AG04449 (cell line): ENCODE data around the gene NSUN3.
"Not testable (repeated sequence)": the region's sequence is repeated elsewhere in the genome, so short reads cannot be mapped to it uniquely, and the experiment has no call there.

ENCODE experiments used
- CTCF ChIA-PET: fragments of 350-600 bp; formaldehyde crosslinking; extraction: SDS; loops from one replicate; lab custom pipeline; 2021; ENCODE audit warnings: antibody characterized with exemption; lab: Yijun Ruan, JAX
- POLR2A ChIA-PET: fragments of 400-600, 350-600 bp; formaldehyde crosslinking; extraction: SDS; loops from one replicate; lab custom pipeline; 2020; ENCODE audit warnings: antibody characterized with exemption, inconsistent platforms; lab: Yijun Ruan, JAX
- DNase-seq: peaks from one replicate; pipeline ENCODE4 v3.0.0-alpha.2; 2010; ENCODE audit warnings: low read depth, low spot score
- H3K4me3 ChIP-seq: 2 replicates; pipeline ENCODE4 v1.5.1; 2011; ENCODE audit warnings: low read depth, mild to moderate bottlenecking, control low read depth, low read length
- TF ChIP-seq, protein P1 (sequence below): IDR thresholded peaks from one replicate; pipeline ENCODE4 v1.5.1; 2011; ENCODE audit warnings: mild to moderate bottlenecking, moderate library complexity, low read length, control low read depth, inconsistent platforms; ENCODE audit not compliant: insufficient read depth; ENCODE audit errors: missing control alignments

Gene NSUN3

DNA sequence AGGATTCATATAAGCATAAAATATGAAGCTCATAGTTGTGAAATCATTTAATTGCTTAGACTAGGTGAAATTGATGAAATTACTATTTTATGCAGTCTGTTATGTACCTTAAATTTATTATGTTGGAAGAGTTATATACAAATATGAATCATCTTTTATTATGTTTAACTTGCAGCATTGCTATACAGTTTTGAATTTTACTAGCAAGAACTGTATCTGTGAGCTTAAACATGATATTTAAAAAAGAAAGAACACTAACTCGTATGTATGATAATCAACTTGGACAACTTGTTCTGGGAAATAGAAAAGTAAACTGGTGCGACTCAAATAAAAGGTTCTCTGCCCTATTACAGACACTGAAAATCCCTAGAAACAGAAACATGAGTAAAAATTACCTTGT lies 36.2 kb upstream of the NSUN3 start:
- no peak for DNase-seq
- TF ChIP-seq, protein P1, sequence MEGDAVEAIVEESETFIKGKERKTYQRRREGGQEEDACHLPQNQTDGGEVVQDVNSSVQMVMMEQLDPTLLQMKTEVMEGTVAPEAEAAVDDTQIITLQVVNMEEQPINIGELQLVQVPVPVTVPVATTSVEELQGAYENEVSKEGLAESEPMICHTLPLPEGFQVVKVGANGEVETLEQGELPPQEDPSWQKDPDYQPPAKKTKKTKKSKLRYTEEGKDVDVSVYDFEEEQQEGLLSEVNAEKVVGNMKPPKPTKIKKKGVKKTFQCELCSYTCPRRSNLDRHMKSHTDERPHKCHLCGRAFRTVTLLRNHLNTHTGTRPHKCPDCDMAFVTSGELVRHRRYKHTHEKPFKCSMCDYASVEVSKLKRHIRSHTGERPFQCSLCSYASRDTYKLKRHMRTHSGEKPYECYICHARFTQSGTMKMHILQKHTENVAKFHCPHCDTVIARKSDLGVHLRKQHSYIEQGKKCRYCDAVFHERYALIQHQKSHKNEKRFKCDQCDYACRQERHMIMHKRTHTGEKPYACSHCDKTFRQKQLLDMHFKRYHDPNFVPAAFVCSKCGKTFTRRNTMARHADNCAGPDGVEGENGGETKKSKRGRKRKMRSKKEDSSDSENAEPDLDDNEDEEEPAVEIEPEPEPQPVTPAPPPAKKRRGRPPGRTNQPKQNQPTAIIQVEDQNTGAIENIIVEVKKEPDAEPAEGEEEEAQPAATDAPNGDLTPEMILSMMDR, result no peak
- no peak overlapping the region for H3K4me3 ChIP-seq
- ChIA-PET POLR2A (no interaction called here), CTCF (interaction anchor here (1.0 to 1.5 kb wide), 3 partner anchors 9 to 23 kb away, joined by 4 to 5 read pairs (median 5); no protein-coding TSS in a partner anchor)

DNA sequence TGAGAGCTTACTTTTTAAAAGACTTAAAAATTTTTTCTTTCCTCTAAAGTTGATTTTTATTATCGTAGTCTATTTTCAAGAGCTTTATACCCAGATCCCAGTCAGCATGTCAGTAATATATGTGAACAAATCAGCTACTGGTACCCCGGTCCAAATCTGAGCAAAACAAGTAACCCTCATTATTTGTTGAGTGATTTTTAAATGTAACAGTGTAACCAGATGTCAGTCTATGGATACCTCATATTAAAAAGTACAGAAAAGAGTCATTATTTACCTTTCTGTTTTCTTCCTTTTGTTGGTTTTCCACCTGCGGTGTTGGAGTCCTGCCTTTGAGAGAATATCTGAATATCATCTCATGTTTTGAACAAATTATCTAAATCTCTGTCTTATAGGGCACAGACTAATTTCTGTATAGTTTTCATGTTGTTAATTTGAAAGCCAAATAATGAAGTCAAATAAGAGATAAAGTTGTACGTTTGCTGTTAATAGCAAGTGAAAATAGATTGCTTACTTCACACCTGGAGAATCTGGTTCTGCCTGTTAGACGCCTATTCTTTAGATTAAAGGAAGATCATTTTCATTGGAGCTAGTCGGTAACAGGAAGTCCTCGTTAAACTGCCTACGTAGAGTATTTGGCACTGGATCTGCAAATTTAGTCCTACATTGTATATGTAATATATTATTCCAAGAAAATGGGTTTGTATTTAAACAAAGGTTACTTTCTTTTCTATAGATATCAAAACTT lies 34.6 kb upstream of the NSUN3 start, which contains the start of gene STX19:
Gene STX19 (minus strand): TSS at position 505 of the 745 bp plus-strand sequence. CDS start 13,328 bp downstream, outside the sequence.
- CTCF ChIA-PET, result interaction anchor here (1.0 to 2.4 kb wide), 3 partner anchors 9 to 25 kb away, joined by 3 to 10 read pairs (median 3); no protein-coding TSS in a partner anchor
- no peak within 1 kb of the TSS for H3K4me3 ChIP-seq
- DNase-seq, result no peak
- POLR2A ChIA-PET, result no interaction called here
- TF ChIP-seq, protein P1, result no peak

DNA sequence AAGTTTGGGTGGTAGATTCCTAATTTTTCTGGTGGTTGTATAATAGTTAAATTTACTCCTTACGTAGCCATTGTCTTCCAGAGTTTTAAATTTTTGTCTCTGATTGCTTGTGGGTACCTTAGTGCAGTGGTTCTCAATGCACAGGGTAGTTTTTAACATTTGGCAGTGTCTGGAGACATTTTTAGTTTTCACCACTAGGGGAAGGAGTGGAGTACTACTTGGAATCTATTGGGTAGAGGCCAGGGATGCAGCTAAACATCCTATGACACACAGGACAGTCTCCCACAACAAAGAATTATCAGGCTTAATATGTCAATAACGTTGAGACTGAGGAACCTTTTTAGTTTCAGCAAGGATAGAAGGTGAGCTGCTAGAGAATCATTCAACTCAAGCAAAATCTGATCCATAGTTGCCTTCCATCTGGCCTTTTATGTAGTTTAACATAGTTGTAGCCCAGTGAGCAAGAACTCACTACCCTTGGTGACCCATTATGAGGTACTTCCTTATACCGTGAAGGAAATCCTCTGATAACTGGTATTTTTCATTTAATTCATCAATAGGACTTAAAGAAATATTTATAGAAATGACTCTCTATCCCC lies 25.9 kb upstream of the NSUN3 start:
- H3K4me3 ChIP-seq, result no peak overlapping the region
- ChIA-PET CTCF (interaction anchor here (0.7 to 3.1 kb wide), 13 partner anchors 9 to 34 kb away, joined by 3 to 10 read pairs (median 5); partner anchors contain the start of gene STX19), POLR2A (no interaction called here)
- TF ChIP-seq, protein P1, result peak; percentile 43
- no peak for DNase-seq

DNA sequence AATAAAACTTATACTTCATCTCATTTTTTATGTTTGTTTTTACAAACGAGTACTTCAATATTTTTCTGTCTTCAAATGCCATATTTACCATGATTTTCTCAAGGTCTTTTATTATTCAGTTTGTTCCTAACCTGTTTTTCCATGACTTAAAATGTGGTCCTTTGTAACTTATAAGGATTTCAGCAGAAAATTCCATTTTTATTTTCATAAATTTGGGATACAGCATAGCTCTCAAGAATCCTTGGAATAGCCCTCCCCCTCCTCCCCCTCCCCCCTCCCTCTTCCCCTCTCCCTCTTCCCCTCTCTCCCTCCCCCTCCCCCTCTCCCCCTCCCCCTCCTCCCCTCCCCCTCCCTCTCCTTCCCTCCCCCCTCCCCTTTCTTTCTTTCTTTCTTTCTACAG lies 19.6 kb upstream of the NSUN3 start:
- TF ChIP-seq, protein P1, result no peak
- ChIA-PET CTCF (no interaction called here), POLR2A (no interaction called here)
- DNase-seq, result no peak
- no peak overlapping the region for H3K4me3 ChIP-seq

DNA sequence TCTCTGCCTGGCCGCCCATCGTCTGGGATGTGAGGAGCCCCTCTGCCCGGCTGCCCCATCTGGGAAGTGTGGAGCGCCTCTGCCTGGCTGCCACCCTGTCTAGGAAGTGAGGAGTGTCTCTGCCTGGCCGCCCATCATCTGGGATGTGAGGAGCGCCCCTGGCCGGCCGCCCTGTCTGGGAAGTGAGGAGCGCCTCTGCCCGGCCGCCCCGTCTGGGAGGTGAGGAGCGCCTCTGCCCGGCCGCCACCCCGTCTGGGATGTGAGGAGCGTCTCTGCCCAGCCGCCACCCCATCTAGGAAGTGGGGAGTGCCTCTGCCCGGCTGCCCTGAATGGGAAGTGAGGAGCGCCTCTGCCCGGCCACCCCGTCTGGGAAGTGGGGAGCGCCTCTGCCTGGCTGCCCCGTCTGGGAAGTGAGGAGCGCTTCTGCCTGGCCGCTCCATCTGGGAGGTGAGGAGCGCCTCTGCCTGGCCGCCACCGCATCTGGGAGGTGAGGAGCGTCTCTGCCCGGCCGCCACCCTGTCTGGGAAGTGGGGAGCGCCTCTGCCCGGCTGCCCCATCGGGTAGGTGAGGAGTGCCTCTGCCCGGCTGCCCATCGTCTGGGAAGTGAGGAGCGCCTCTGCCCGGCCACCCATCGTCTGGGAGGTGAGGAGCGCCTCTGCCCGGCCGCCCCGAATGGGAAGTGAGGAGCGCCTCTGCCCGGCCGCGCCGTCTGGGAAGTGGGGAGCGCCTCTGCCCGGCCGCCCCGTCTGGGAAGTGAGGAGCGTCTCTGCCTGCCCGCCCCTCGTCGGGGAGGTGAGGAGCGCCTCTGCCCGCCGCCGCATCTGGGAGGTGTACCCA lies 18.5 kb upstream of the NSUN3 start:
- DNase-seq, CTCF ChIA-PET, POLR2A ChIA-PET, H3K4me3 ChIP-seq: not testable (repeated sequence)

DNA sequence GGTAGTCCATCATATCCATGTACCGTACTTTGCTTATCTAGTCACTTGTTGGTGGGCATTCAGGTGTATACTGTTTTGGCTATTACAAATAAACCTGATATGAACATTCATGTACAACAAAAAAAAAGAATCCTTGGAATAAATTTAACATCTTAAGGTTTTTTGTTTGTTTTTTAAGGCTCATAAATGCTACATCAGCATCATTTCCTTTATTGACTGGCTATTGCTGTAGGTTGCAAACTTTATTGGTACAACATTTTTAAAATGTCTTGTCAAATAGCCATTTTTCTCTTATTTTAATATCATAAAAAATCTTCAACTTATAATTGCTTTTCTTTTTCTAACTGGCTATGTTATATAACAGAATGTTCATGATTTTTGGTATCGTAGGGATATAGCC lies 16.3 kb upstream of the NSUN3 start:
- POLR2A ChIA-PET, result no interaction called here
- no peak overlapping the region for H3K4me3 ChIP-seq
- CTCF ChIA-PET, result no interaction called here
- DNase-seq, result no peak
- TF ChIP-seq, protein P1, result no peak
